ENCODE data around the gene PPP3R1.
A peak's percentile ranks its signal among the peaks of the same experiment; 100 is the strongest.

Gene PPP3R1, protein sequence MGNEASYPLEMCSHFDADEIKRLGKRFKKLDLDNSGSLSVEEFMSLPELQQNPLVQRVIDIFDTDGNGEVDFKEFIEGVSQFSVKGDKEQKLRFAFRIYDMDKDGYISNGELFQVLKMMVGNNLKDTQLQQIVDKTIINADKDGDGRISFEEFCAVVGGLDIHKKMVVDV

GRCh38 chr2:68252400-68253218, at the start of gene PPP3R1:
PPP3R1 (minus strand) TSS chr2:68252532; CDS start chr2:68252127, 405 bp downstream.
- DNase-seq: peak; percentile 81 to 89

GRCh38 chr2:68295516-68295915, 43.2 kb upstream of the PPP3R1 start:
- no peak for DNase-seq

GRCh38 chr2:68294913-68295312, 42.6 kb upstream of the PPP3R1 start:
- no peak for DNase-seq

- no peak for DNase-seq
Observed at GRCh38 chr2:68294187-68294586, 41.9 kb upstream of the PPP3R1 start.

GRCh38 chr2:68293755-68294154, 41.4 kb upstream of the PPP3R1 start:
- no peak for DNase-seq

DNA sequence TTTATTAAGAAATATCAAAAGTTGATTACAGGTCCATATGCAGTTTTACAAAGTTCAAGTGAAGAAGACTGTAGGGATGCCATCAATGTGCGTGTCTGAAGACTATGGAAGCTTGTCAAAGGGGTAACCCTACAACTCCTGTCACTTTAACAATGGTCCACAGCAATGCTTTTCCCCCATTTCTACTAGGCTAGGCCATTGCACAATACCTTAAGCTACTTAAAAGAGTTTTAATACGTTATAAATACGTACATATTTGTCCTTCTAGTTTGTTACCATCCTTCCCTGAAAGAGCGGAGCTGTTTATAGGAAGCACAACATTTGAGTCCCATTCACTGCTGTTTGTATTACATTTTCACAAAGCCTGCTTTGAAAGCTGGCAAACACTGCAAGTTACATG, 40.7 kb upstream of the PPP3R1 start:
- no peak for DNase-seq

- no peak for DNase-seq
Observed at GRCh38 chr2:68292108-68292710, 39.9 kb upstream of the PPP3R1 start.

GRCh38 chr2:68291314-68291713, 39.0 kb upstream of the PPP3R1 start:
- no peak for DNase-seq

DNA sequence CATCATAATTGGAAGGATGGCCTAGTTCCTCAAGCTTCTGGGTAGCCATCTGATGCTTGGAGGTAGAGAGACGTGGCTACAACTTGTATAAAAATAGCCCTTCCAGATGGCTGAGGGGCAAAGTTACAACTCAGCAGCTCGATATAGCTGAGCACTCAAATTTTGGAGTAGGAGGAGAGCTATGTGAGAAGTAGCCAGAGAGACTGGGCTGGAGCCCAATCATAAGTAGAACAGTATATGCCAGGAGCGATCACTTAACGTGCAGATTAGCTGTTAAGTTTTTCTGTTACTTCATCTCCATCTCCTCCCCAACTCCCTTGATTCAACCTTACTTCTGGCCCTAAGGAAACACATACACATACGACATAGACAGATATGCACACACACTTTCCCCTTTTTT, 38.6 kb upstream of the PPP3R1 start:
- DNase-seq: no peak

GRCh38 chr2:68287580-68288441, 35.5 kb upstream of the PPP3R1 start:
- no peak for DNase-seq

DNA sequence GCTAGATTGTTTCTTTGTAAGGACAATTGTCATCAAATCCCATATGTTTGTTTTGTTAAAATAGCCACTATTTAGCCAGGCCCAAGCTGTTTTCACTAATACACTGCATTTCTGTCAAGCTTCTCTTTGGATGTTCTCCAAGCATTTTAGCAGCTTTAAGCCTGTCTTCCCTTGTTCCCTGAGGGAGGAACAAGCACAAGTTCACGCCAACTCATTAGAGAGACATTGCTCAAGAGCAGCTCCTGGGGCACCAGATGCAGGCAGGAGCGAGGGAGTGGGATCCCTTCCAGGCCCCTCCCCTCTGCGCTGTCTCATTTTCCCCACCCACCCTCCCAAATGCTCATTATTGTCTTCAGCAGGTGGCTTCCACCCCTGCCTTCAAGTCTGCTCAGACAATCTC, 32.6 kb upstream of the PPP3R1 start:
- no peak for DNase-seq

DNA sequence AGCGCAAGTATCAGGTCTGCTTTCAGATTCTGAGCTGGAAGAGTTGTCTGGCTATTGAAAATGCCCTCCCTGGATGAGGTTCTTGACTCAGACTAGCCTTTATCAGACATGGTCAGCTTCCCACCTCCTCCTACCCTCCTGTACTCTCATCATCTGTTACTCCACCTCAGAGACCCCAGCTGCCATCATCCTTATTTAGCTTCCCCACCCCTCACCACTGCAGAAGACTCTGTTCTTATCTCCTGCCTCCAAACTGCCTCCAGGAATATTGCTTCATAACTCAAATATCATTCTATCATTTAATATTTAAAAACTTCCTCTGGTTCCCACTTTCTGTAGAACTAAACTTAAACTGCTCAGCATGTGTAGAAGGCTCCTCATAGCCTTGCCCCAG, 31.1 kb upstream of the PPP3R1 start:
- DNase-seq: no peak

GRCh38 chr2:68282811-68283418, 30.6 kb upstream of the PPP3R1 start:
- no peak for DNase-seq

DNA sequence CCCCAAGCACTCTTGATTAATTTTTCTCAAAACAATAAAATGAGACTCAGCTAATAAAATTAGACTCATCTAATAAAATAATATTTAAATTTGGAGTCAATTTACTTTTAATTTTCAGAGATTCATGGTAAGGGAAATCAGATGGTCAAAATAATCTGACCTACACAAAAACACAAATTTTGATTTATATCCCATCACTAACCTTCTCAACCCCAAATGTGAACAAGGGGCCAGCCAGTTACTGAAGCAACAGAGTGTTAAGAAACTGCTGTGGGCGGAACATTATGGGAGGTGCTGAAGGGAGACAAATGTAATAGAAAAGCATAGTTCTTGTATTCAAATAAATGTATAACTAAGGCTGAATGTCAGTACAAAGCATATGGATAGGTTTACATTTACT, 28.5 kb upstream of the PPP3R1 start:
- DNase-seq: no peak

DNA sequence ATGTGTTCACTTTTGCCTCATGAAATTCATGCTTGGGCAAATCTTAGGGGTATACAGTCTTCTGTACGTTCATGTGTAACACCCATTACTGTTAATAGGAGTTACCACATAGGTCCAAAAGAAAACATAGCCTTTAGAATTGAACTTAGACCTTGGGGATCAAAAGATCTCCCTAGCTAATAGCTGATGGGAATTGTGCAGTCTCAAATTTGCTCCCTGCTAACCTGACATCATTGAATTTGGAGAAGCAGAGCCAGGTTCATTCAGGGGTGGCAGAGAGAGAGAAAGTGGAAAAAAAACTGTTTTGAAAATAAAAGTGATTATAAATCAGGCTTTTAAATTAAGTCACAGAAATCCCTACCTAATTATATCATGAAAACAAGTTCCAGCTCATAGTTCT, 28.0 kb upstream of the PPP3R1 start:
- no peak for DNase-seq

DNA sequence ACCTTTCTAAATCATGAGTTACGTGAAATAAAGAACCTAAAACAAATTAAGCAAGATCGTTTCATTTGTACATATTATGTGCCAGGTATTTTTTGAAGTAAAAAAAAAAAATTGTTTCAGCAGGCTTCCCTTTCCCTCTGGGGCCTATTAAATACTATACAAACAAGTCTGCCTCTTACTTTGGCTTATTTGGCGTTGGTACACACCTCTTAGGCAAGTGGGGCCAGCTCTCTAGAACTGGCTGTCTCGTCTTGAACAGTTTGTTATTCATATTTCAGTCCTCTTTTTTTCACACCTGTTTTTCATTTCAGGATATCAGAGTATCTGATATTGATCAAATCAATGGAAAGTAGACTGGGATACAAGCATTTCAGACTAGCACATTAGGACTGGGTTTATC, 27.4 kb upstream of the PPP3R1 start:
- DNase-seq: no peak

- no peak for DNase-seq
Observed at GRCh38 chr2:68278169-68278568, 25.8 kb upstream of the PPP3R1 start.

DNA sequence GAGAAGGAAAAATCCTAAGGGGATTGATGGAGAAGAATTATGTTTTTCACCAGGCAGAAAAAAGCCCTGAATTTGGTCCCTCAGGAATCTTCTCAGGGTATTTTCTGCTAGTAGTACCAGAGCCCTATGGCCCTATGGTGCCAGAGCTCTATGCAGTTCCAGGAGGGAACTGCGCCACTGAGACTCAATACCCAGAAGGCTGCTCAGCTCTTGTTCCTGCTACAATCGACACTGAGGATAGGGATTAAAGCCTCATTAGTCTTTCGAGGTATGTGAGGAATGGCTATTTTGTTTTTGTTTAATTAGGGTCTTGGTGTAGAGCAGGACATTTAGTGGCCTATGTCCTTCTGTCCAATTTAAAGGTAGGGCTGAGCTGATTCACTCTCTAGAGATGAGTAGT, 21.7 kb upstream of the PPP3R1 start:
- no peak for DNase-seq

DNA sequence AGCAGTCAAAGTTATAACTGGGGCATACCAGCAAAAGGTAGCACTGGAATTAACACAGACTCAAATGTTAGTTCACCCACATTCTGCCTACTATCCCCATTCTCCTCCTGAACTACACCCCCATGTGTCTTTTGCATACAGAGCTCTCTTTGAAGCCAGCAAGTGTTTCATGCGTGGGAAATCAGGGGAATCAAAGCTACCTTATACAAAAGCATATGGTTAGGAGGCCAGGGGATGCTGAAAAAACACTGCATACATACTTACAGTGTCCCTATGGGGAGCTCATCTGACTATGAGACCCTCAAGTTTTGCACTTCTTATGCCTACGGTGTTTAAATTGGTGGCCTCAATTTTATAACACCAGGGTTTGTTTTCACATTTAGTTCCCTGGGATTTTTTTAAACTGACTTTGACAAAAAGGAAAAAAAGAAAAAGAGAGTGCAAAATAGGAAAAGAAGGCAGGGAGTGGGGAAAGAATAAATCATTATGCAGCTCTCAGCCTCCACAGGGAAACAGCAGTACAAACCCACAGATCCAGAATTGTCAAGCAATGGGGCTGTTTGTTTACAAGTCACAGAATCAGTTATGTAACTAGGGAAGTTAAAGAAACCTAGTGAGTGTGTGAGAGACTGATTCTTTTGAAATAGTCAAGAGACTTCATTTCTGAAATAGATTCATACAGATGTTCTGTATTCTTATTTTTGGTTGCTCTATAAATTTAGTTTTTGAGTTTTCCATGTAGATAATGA, 20.1 kb upstream of the PPP3R1 start:
- no peak for DNase-seq

DNA sequence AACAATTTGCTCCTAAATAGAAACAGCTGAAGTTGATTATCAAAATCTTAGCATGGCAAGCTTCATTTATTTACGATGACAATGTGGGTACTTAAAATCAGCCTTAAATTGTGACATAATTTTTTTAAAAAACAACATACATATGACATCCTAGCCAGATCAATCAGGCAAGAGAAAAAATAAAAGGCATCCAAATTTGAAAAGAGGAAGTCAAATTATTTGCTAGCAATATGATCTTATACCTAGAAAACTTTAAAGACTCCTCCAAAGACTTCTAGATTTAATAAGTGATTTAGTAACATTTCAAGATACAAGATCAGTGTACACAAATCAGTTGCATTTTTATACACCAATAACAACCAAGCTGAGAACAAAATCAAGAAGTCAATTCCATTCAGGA, 14.3 kb upstream of the PPP3R1 start:
- DNase-seq: no peak

DNA sequence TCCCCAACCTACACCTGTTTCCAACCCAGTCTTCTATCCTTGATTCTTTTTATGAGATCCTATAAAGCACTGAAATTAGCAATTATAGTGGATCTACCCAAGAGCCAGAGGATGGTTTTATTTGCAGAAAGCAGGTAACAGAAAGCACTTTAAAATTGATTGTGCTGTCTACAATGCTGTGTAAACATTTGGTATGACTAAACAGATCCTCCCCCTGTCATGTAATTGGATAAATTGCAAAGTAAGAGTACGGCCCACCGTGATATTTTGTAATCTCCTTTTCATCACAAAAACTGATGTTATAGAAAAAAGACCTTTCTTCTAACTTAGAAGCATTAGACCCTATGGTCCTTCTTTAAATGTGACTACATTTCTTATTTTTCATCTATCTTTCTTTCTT, 11.3 kb upstream of the PPP3R1 start:
- no peak for DNase-seq

- DNase-seq: no peak
Observed at GRCh38 chr2:68258851-68259250, 6.5 kb upstream of the PPP3R1 start.
